ENCODE results near the gene TMPRSS6.

GRCh38 chr22:37052386-37053309 lies 56.9 kb downstream of the TMPRSS6 start:
- TF ChIP-seq CTCF (IDR thresholded peaks at IDR 0.05) (no peak), POLR2A (IDR thresholded peaks at IDR 0.05) (no peak)

Data from testis (tissue), 2 donors.